Measurements from ENCODE around the gene MYO16.
"Not testable (repeated sequence)": the region's sequence is repeated elsewhere in the genome, so short reads cannot be mapped to it uniquely, and the experiment has no call there.

The MYO16 gene

GRCh38 chr13:108903613-108904012, 274.2 kb downstream of the MYO16 start:
- no peak for DNase-seq

- DNase-seq = no peak
These were observed 282.4 kb downstream of the MYO16 start for GRCh38 chr13:108911807-108912206.

GRCh38 chr13:108913731-108914130, 284.3 kb downstream of the MYO16 start:
- not testable (repeated sequence) for DNase-seq

- no peak for DNase-seq
These were observed 285.8 kb downstream of the MYO16 start for GRCh38 chr13:108915095-108915633.

GRCh38 chr13:108915634-108916512, 286.5 kb downstream of the MYO16 start:
- peak; percentile 17 for DNase-seq

GRCh38 chr13:108917581-108917980, 288.2 kb downstream of the MYO16 start:
- no peak for DNase-seq

- no peak for DNase-seq
These were observed 289.9 kb downstream of the MYO16 start for GRCh38 chr13:108919036-108919907.

- DNase-seq = no peak
These were observed 290.7 kb downstream of the MYO16 start for GRCh38 chr13:108920137-108920536.

GRCh38 chr13:108921238-108921637, 291.8 kb downstream of the MYO16 start:
- no peak for DNase-seq

- no peak for DNase-seq
These were observed 292.7 kb downstream of the MYO16 start for GRCh38 chr13:108922108-108922507.

GRCh38 chr13:108923386-108924047, 294.1 kb downstream of the MYO16 start:
- no peak for DNase-seq

GRCh38 chr13:108924134-108924533, 294.7 kb downstream of the MYO16 start:
- no peak for DNase-seq

GRCh38 chr13:108924541-108924940, 295.1 kb downstream of the MYO16 start:
- DNase-seq = no peak

- DNase-seq = no peak
These were observed 295.7 kb downstream of the MYO16 start for GRCh38 chr13:108925070-108925469.

GRCh38 chr13:108926862-108927261, 297.5 kb downstream of the MYO16 start:
- no peak for DNase-seq

GRCh38 chr13:108927615-108928014, 298.2 kb downstream of the MYO16 start:
- no peak for DNase-seq

- DNase-seq = no peak
These were observed 300.3 kb downstream of the MYO16 start for GRCh38 chr13:108929532-108930206.

GRCh38 chr13:108932196-108932595, 302.8 kb downstream of the MYO16 start:
- DNase-seq = no peak

GRCh38 chr13:108933061-108933460, 303.6 kb downstream of the MYO16 start:
- DNase-seq = no peak

GRCh38 chr13:108938155-108938554, 308.7 kb downstream of the MYO16 start:
- no peak for DNase-seq

- no peak for DNase-seq
These were observed 310.7 kb downstream of the MYO16 start for GRCh38 chr13:108940121-108940520.

GRCh38 chr13:108943842-108944241, 314.4 kb downstream of the MYO16 start:
- DNase-seq = no peak
